ENCODE measurements around the gene TULP4.
"Not testable (repeated sequence)": the region's sequence is repeated elsewhere in the genome, so short reads cannot be mapped to it uniquely, and the experiment has no call there.

The TULP4 gene

DNA sequence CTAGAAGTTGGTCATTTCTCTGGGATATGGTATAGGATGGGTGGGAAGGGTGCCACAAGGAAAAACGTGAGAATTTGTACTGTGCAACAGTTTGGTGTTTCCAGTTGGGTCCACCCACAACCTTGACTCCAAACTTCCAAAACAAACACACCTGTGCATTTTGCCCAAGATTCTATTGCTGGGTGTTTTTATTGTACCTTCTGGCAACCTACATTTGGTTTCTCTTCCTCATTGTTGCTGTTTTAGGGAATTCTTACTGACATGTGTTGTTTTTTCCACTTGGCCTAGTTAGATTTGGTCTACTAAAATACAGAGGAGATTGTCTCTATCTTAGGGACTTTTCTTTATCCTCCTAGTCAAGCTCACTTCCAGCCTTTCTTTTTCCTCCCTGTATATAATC lies 16.7 kb downstream of the TULP4 start:
- no peak for DNase-seq (ENCODE audit: low spot score)

DNA sequence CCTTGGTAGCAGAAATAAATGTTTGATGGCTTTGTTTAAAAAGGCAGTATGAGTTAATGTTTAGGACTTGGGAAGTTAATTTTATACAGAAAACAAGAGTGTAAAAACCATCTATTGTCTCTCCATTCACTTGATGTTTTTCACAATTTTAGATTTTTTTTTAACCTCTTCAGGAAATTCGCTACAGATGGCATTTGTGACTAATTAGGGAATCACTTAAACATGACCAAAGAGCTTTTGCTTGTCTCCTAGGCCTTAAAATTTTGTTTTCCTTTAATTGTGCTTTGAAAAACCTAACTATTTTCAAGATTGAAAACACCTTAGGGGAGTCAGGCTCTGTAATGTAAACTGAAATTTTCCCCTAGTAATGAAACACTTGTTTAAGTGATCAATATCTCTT lies 17.3 kb downstream of the TULP4 start:
- no peak for DNase-seq (ENCODE audit: low spot score)

DNA sequence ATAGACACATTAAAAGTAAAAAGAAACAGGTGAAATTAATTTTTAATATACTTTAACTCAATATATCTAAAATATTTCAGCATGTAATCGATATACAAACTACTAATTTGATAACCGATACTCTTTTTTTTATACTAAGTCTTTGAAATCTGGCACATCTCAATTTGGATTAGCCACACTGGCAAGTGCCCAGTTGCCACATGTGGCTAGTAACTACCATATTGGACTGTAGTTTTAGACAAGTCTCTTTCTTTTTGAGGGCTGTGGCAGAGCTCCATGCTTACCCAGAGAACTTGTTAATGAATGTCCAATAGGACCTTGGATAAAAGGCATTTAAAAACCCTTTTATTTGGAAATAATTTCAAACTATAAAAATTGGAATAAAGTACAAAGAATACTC lies 17.8 kb downstream of the TULP4 start:
- DNase-seq (ENCODE audit: low spot score), result no peak

DNA sequence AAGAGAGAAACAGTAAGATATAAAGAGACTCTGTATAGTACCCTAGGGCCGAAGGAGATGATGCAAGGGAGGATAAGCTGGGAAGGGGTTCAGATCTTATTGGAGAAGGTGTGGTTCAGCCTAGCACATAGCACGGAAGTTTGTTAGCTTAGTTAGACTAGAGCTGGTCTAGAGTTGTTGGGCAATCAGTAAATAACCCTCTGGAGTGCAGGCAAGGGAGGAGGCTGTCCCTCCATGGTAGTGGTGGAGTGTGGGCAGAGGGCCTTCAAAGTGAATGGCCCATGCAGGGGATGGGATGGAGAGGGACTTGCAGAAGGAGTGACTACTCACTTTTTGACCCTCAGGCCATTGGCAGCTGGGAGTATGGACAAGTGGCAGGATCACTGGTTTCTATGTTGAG lies 20.0 kb downstream of the TULP4 start:
- DNase-seq (ENCODE audit: low spot score), result no peak

DNA sequence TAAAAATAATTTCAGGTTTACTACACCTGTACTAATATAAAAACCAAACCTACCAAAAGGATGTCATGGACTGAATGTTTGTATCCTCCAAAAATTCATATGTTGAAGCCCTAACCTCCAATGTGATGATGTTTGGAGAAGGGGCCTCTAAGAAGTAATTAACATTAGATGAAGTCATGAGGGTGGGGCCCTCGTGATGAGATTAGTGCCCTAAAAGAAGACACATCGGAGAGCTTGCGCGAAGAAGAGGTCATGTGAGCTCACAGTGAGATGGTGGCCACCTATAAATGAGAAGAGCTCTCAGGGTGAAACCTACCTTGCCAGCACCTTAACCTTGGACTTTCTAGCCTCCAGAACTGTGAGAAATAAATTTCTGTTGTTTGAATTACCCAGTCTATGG lies 20.8 kb downstream of the TULP4 start:
- DNase-seq (ENCODE audit: low spot score), result no peak

DNA sequence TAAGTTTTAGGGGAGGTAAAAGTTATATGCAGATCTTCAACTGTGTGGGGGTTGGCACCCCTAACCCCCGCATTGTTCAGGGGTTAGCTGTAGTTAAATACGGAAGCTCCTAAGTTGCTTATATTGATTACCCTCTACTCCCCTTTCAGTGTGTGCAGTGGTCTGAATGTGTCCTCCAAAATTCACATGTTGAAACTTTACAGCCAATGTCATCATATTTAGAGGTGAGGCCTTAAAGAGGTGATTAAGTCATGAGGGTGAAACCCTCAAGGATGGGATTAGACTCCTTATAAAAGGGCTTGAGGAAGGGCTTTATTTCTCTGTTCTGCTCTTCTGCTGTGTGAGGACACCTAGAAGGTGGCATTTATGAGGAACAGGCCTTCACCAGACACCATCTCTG lies 22.3 kb downstream of the TULP4 start:
- DNase-seq (ENCODE audit: low spot score), result no peak

DNA sequence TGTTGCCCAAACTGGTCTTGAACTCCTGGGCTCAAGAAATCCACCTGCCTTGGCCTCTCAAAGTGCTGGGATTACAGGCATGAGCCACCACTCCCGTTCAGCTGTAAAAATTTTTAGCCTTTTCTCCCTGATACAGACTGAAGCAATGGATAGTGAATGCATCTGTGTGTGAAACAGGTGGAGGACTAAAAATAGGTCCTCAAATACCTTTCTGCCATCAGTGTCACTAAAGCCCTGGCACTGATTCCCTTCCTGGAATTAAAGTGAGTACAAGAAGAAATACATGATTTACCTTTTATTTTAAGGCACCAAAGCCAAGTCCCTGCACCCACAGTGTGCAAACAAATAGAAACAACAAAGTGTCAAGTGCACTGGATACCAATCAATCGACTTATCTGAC lies 25.1 kb downstream of the TULP4 start:
- DNase-seq (ENCODE audit: low spot score), result no peak

DNA sequence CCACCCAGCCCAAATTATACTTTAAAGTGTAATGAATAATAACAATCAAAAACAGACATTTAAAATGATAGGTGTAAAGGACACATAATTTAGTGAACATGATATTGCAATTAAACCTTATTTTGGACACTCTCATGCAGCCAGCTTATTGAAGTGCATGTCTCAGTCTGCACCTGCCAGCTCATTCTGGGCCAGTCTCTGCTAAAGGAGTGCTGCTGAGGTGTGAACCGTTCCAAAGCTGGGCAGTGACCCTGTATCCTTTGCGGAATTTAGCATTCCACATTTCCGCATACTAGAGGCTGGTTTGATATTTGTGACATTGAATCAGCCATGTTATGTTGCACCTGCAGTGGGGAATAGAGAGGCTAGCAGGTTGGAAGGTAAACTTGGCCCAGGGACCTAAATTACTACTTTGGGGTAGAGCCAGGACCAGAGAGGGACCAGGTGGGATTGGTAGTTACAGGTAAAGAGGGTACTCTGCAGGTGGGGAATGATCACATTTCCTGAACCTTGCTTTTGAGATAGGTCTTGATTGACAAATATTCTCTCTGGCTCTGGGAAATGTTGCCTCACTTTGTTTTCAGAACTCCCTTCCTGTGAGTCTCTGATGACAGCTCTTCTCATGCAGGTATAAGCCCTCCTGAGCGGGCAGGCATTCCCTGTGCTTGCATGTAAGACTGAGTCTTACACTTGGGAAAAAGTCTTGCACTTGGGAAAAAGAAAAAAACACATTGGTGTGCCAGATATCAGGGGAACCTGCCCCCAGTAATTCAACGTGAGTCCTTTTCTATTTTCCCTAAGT lies 26.2 kb downstream of the TULP4 start:
- DNase-seq (ENCODE audit: low spot score), result no peak

DNA sequence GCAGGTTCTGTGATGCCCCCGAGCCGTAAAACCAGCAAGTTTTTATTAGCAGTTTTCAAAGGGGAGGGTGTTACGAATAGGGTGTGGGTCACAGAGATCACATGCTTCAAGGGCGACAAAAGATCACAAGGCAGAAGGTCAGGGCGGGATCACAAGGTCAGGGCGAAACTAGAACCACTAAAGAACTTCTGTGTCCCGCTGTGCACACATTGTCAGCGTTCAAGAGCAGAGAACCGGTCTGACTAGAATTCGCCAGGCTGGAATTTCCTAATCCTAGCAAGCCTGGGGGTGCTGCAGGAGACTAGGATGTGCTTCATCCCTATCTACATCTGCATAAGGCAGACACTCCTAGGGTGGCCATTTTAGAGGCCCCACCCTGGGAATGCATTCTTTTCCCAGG lies 26.9 kb downstream of the TULP4 start:
- DNase-seq (ENCODE audit: low spot score), result not testable (repeated sequence)

DNA sequence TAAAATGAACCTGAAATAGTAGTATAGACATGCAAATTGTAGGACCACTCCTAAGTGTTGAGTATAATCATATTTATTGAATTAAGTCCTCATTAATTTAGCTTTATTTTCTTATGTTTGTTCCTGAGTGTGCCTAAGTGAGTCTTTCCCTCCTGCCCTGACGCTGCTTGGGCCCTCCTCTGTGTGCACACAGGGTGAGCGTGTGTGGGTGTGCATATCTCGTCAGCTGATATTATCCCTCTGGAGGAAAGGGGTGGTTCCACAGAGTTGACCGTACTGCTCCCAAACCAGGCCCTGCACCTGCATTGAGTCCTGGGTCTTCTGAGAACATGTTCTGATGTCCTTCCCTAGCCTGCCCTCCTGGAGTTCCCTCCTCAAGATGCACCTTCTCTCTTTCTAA lies 28.0 kb downstream of the TULP4 start:
- no peak for DNase-seq (ENCODE audit: low spot score)

DNA sequence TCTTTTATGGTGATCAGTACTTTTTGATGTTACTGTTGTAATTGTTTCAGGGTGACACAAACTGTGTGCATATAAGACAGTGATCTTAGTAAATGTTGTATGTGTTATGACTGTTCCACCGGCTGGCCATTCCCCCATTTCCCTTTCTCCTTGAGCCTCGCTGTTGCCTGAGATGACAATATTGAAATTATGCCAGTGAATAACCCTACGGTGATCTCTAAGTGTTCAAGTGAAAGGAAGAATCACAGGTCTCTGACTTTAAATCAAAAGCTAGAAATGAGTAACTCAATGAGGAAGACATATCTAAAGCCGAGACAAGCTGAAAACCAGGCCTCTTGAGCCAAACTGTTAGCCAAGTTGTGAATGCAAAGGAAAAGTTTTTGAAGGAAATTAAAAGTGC lies 32.3 kb downstream of the TULP4 start:
- DNase-seq (ENCODE audit: low spot score), result no peak

DNA sequence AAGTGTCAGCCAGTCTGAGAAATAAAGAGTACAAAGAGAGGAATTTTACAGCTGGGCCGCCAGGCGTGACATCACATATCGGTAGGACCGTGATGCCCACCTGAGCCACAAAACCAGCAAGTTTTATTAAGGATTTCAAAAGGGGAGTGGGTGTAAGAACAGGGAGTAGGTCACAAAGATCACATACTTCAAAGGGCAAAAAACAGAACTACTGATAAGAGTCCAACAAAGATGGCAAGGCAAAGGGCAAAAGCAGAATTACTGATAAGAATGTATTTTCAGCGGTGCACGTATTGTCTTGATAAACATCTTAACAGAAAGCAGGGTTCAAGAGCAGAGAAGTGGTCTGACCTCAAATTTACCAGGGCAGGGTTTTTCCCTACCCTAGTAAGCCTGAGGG lies 33.2 kb downstream of the TULP4 start:
- not testable (repeated sequence) for DNase-seq (ENCODE audit: low spot score)

DNA sequence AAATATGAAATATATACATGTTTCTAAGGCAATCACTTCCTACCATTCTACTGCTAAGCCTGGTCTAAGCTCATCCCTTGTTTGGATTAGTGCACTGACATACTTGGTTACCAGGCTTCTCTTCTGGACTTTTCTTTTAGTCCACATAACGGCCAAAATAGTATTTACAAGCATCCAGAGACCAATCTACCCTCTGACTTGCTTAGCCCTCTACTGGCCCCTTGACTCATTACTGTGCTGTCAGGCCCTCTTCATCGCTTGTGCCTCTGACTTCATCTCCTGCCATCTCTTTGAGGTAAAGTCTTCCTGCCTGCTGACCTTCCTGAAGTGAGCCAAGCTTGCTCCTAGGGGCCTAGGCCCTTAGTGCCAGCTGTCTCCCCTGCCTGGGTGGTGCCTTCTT lies 35.1 kb downstream of the TULP4 start:
- DNase-seq (ENCODE audit: low spot score), result no peak

DNA sequence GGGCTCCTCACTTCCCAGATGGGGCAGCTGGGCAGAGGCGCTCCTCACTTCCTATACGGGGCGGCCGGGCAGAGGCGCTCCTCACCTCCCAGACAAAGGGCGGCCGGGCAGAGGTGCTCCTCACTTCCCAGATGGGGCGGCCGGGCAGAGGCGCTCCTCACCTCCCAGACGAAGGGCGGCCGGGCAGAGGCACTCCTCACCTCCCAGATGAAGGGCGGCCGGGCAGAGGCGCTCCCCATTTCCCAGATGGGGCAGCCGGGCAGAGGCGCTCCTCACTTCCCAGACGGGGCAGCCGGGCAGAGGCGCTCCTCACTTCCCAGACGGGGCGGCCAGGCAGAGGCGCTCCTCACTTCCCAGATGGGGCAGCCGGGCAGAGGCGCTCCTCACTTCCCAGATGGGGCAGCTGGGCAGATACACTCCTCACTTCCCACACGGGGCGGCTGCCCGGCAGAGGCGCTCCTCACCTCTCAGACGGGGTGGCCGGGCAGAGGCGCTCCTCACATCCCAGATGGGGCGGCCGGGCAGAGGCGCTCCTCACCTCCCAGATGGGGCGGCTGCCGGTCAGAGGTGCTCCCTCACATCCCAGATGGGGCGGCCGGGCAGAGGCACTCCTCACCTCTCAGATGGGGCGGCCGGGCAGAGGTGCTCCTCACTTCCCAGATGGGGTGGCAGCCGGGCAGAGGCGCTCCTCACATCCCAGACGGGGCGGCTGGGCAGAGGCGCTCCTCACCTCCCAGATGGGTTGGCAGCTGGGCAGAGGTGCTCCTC lies 36.7 kb downstream of the TULP4 start:
- DNase-seq (ENCODE audit: low spot score), result not testable (repeated sequence)

DNA sequence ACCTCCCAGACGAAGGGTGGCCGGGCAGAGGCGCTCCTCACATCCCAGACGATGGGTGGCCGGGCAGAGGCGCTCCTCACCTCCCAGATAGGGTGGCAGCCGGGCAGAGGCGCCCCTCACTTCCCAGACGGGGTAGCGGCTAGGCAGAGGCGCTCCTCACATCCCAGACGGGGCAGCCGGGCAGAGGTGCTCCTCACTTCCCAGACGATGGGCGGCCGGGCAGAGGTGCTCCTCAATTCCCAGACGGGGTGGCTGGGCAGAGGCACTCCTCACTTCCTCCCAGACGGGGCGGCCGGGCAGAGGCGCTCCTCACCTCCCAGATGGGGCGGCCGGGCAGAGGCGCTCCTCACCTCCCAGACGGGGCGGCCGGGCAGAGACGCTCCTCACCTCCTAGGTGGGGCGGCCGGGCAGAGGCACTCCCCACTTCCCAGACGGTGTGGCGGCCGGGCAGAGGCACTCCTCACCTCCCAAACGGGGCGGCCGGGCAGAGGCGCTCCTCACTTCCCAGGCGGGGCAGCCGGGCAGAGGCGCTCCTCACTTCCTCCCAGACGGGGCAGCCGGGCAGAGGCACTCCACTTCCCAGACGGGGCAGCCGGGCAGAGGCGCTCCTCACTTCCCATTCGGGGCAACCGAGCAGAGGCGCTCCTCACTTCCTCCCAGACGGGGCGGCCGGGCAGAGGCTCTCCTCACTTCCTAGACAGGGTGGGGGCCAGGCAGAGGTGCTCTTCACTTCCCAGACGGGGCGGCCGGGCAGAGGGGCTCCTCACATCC lies 37.4 kb downstream of the TULP4 start:
- not testable (repeated sequence) for DNase-seq (ENCODE audit: low spot score)

DNA sequence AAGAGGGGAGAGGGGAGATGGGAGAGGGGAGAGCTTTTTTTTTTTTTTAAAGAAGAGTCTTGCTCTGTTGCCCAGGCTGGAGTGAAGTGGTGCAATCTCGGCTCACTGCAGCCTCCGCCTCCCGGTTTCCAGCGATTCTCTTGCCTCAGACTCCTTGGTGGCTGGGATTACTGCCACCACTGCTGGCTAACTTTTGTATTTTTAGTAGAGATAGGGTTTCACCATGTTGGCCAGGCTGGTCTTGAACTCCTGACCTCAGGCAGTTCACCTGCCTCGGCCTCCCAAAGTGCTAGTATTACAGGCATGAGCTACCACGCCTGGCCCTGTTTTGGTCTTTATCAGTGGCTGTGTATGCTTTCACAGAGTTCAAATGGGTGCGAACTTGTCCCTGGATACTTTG lies 38.5 kb downstream of the TULP4 start:
- not testable (repeated sequence) for DNase-seq (ENCODE audit: low spot score)

DNA sequence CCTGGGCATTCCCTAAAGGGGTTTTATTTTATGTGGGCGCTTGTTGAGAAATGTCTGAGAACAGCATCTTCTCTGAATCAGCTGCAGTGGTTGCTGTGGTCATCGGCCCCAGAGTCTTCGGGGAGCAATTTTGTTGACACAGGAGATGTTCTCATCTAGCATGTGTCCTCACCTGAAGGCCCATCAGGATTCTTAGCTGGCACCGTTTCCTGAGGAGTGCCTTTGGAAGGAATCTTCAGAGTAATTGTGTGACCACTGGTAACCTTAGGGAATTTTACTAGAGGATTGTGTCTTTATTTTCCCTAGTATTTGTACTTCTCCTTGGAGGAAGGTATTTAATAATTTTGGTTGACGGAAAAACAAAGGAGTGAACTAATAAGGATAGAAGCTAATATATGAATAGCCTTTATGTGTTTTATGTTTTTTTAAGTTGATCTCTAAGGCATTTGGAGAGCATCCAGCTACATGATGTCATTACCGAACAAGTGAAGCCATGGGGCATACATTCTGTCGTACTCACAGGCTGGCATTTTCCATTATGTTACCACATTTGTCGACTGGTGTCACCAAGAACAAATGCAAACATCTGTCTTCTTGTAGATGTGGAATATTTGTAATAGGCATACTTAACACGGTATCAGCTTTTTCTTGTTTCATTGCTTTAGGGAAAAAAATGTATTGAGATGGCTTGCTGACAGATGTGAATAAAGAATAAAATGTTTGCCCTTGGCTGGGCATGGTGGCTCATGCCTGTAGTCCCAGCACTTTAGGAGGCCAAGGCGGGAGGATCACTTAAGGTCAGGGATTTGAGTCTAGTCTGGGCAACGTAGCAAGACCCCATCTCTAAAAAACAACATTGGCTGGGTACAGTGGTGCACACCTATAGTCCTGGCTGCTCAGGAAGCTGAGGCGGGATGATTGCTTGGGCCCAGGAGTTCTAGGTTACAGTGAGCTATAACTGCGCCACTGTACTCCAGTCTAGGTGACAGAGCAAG lies 41.9 kb downstream of the TULP4 start:
- DNase-seq (ENCODE audit: low spot score), result no peak

DNA sequence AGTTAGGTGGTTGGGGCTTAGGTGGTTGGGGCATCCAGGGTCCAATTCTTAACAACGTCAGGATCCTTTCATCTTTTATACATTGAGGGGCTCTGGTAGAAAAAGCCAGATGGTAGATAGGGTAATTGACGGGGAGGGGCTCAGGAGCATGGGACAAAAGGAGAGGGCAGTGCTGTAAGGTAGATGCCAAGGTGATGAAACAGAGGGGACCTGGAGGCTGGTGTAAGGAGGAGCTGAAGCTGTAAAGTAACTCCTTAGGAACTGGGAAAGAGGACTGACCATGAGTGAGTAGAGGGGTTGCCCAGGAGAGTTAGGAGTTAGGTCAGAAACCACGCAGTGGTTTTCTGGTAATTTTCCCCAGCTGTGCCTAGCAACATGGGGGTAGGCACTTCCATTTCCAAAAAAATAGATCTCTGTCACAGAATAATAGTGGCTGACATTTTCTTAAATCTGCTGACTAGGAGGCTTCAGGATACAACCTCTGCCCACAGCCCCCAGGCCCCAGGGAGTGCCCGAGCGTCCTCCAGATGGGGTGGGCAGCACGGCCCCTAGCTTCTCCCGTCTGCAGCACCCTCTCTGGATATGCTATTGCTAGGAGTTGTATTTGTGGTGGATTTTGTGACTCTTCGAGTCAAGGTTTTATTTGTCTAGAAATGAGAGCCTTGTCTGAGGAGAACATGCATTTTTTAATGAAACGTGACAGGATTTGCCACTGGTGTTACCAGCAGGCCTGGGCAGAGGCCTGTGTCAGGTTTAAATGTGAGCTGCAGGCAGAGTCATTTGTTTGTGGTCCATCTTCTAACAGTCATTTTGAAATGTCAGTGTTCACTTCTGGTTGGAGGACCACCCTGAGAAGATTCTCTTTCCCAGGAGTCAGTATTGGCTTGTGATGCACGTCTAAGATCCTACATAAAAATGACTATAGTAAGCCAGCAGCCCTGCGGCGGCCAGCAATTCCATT lies 44.6 kb downstream of the TULP4 start:
- no peak for DNase-seq (ENCODE audit: low spot score)

DNA sequence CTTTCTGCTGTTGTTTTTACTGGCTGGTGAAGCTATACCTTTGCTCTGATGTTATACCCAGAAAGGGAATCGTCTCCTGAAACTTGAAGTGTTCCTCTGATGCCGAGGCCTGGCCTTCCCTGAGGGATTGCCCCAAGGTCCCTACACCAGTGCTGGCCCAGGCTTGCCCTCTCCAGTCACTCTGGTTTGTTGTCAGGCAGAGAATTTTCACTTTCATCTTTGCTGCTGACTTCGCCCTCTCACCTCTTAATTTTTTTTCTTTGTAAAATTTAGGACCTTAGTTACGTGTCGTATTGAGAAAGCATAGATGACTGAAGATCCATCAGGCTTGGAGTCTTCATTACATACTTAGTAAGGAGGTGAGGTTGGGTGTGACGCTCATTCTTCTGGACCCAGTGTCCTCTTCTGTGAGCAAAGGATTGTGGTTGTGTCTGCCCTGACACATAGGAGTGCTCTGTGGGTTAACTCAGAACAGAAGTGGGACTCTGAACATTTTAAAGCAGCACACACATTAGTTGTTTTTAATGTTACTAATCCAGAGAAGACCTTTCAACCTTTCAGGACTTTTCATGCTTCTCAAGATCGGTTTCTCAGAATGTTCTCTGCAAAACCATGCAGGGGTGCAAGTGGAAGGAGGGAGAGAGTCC lies 45.4 kb downstream of the TULP4 start:
- DNase-seq (ENCODE audit: low spot score), result no peak

Measured in AG08395 (cell line).